Spleen (tissue), 7 donors: ENCODE measurements around the gene HEPHL1.

Source experiments
- CTCF ChIP-seq, 11 experiments: fragments of 200-600 bp in 7 of 11; fragments of 450-650 bp in 4 of 11; sonication (generic) in 4 of 11; IDR thresholded peaks in 8 of 11; conservative IDR thresholded peaks in 3 of 11; 1 replicate in 7 of 11; 2 replicates in 4 of 11; pipeline versions ENCODE4 v1.4.0 to v1.8.0; 2016 to 2021; ENCODE audit warnings: antibody characterized with exemption in 11 of 11, inconsistent platforms in 4 of 11, mild to moderate bottlenecking in 1 of 11
- POLR2A ChIP-seq, 3 donors: fragments of 450-650 bp; IDR thresholded peaks; one replicate each; pipeline ENCODE4 v1.5.1; 2017; ENCODE audit warnings: antibody characterized with exemption in 3 of 3, mild to moderate bottlenecking in 1 of 3
- POLR2AphosphoS5 ChIP-seq, 3 donors: sonication (generic); formaldehyde crosslinking; IDR thresholded peaks; one replicate each; pipeline ENCODE4 v1.5.1; 2017; ENCODE audit warnings: antibody characterized with exemption in 3 of 3
- donor health status: DM: no; HTN: no; CAD: no; lungs with moderate emphysema.
- donor health status: DM: no; HTN: no; CAD: no.
- donor health status: DM: no; HTN: no; CAD: no.

- TF ChIP-seq CTCF (IDR thresholded peaks at IDR 0.05 in 8 of 11, conservative IDR thresholded peaks at IDR 0.05 in 3 of 11) = no peak
- TF ChIP-seq POLR2A (IDR thresholded peaks at IDR 0.05) = no peak
- TF ChIP-seq POLR2AphosphoS5 (IDR thresholded peaks at IDR 0.05) = no peak
Measured at GRCh38 chr11:94002226-94002625, 18.9 kb upstream of the HEPHL1 start.
